ENCODE measurements around the gene SGCD.

- no peak for TF ChIP-seq CTCF (IDR thresholded peaks at IDR 0.05)
- no peak for TF ChIP-seq POLR2A (IDR thresholded peaks at IDR 0.05)
- no peak for TF ChIP-seq EP300 (IDR thresholded peaks at IDR 0.05)
These were observed 178.1 kb downstream of the SGCD start for GRCh38 chr5:156505101-156505500.
